ENCODE results near the gene UBXN4. TPM values are rescaled to one million over a fixed set of nuclear protein-coding genes. Genes with fewer than 3 reads are reported as not detected.

Gene UBXN4
- total RNA-seq, 2 donors from 2014 or later: 81.0 to 81.6 TPM

- TF ChIP-seq CTCF (conservative IDR thresholded peaks at IDR 0.05): no peak
- no peaks in the 10 kb centered on the region for H3K4me1 ChIP-seq (ENCODE audit: control insufficient read depth, insufficient read depth, low read length)
- H3K27me3 ChIP-seq (ENCODE audit: control insufficient read depth, insufficient read depth, low read length, poor library complexity, severe bottlenecking): no peaks in the 10 kb centered on the region
- no peak for DNase-seq
- Mint-ChIP-seq H3K9me3 (peaks cover 8% of the 10 kb centered on the region), H3K27ac (no peak overlapping the region), H3K4me1 (no peaks in the 10 kb centered on the region), H3K27me3 (ENCODE audit: insufficient read depth) (peaks cover 19% of the 10 kb centered on the region), H3K36me3 (ENCODE audit: low read depth) (peaks cover 9% of the 10 kb centered on the region), H3K4me3 (no peak overlapping the region)
- H3K9me3 ChIP-seq (ENCODE audit: control insufficient read depth, low read length): peaks cover 14% of the 10 kb centered on the region
- H3K27ac ChIP-seq (ENCODE audit: low read depth, low read length): no peak overlapping the region
- H3K36me3 ChIP-seq (ENCODE audit: control insufficient read depth, insufficient read depth, low read length): peaks cover 6% of the 10 kb centered on the region
- WGBS, 2 experiments (ENCODE audit: insufficient coverage in 1 of 2, insufficient read length in 1 of 2): 67 to 95% methylated on average over 2 of the region's 2 CpGs
- H3K4me3 ChIP-seq (ENCODE audit: low read length): no peak overlapping the region
- H3K9ac ChIP-seq (ENCODE audit: extremely low read depth, low read length, poor library complexity, severe bottlenecking): no peak overlapping the region
Measured at GRCh38 chr2:135821190-135821589, 79.5 kb downstream of the UBXN4 start.

GRCh38 chr2:135822855-135823254 is 81.2 kb downstream of the UBXN4 start:
- H3K4me1 ChIP-seq (ENCODE audit: control insufficient read depth, insufficient read depth, low read length): no peaks in the 10 kb centered on the region
- peaks cover 14% of the 10 kb centered on the region for H3K27me3 Mint-ChIP-seq (ENCODE audit: insufficient read depth)
- WGBS, 2 experiments (ENCODE audit: insufficient coverage in 1 of 2, insufficient read length in 1 of 2): 94 to 100% methylated on average over 1 of the region's 1 CpG
- no peak for DNase-seq
- no peak for TF ChIP-seq CTCF (conservative IDR thresholded peaks at IDR 0.05)
- H3K27ac Mint-ChIP-seq: no peak overlapping the region
- H3K36me3 ChIP-seq (ENCODE audit: control insufficient read depth, insufficient read depth, low read length): peaks cover 6% of the 10 kb centered on the region
- no peak overlapping the region for H3K9ac ChIP-seq (ENCODE audit: extremely low read depth, low read length, poor library complexity, severe bottlenecking)
- no peak overlapping the region for H3K4me3 ChIP-seq (ENCODE audit: low read length)
- no peak overlapping the region for H3K27ac ChIP-seq (ENCODE audit: low read depth, low read length)
- peaks cover 14% of the 10 kb centered on the region for H3K9me3 ChIP-seq (ENCODE audit: control insufficient read depth, low read length)
- H3K9me3 Mint-ChIP-seq: peaks cover 8% of the 10 kb centered on the region
- peaks cover 9% of the 10 kb centered on the region for H3K36me3 Mint-ChIP-seq (ENCODE audit: low read depth)
- no peaks in the 10 kb centered on the region for H3K4me1 Mint-ChIP-seq
- no peaks in the 10 kb centered on the region for H3K27me3 ChIP-seq (ENCODE audit: control insufficient read depth, insufficient read depth, low read length, poor library complexity, severe bottlenecking)
- no peak overlapping the region for H3K4me3 Mint-ChIP-seq

- Mint-ChIP-seq H3K4me1 (no peaks in the 10 kb centered on the region), H3K36me3 (ENCODE audit: low read depth) (peaks cover 9% of the 10 kb centered on the region), H3K27me3 (ENCODE audit: insufficient read depth) (peaks cover 10% of the 10 kb centered on the region), H3K4me3 (no peak overlapping the region), H3K9me3 (peaks cover 8% of the 10 kb centered on the region), H3K27ac (no peak overlapping the region)
- 96 to 100% methylated on average over 6 to 9 of the region's 9 CpGs for WGBS, 2 experiments (ENCODE audit: insufficient coverage in 1 of 2, insufficient read length in 1 of 2)
- peaks cover 6% of the 10 kb centered on the region for H3K36me3 ChIP-seq (ENCODE audit: control insufficient read depth, insufficient read depth, low read length)
- no peaks in the 10 kb centered on the region for H3K4me1 ChIP-seq (ENCODE audit: control insufficient read depth, insufficient read depth, low read length)
- no peaks in the 10 kb centered on the region for H3K27me3 ChIP-seq (ENCODE audit: control insufficient read depth, insufficient read depth, low read length, poor library complexity, severe bottlenecking)
- no peak for TF ChIP-seq CTCF (conservative IDR thresholded peaks at IDR 0.05)
- no peak overlapping the region for H3K4me3 ChIP-seq (ENCODE audit: low read length)
- no peak overlapping the region for H3K9ac ChIP-seq (ENCODE audit: extremely low read depth, low read length, poor library complexity, severe bottlenecking)
- H3K9me3 ChIP-seq (ENCODE audit: control insufficient read depth, low read length): peaks cover 14% of the 10 kb centered on the region
- no peak for DNase-seq
- no peak overlapping the region for H3K27ac ChIP-seq (ENCODE audit: low read depth, low read length)
Measured at GRCh38 chr2:135825131-135825530, 83.5 kb downstream of the UBXN4 start.
